ENCODE data around the gene PPP1R26.

The PPP1R26 gene

GRCh38 chr9:135516132-135516860 lies 36.7 kb downstream of the PPP1R26 start:
- no peak overlapping the region for H3K4me3 Mint-ChIP-seq

GRCh38 chr9:135517407-135517822 lies 37.8 kb downstream of the PPP1R26 start:
- H3K27ac Mint-ChIP-seq, result no peak overlapping the region
- no peak overlapping the region for H3K4me3 Mint-ChIP-seq
- no peak for ATAC-seq
- H3K9me3 Mint-ChIP-seq, result no peaks in the 10 kb centered on the region
- no peaks in the 10 kb centered on the region for H3K36me3 Mint-ChIP-seq
- no peaks in the 10 kb centered on the region for H3K4me1 Mint-ChIP-seq
- H3K27me3 Mint-ChIP-seq, result peaks cover 40% of the 10 kb centered on the region

More at GRCh38 chr9:135516132-135516860, 36.7 kb downstream of the PPP1R26 start:
- Mint-ChIP-seq H3K27ac (no peak overlapping the region), H3K36me3 (no peaks in the 10 kb centered on the region), H3K27me3 (peaks cover 29% of the 10 kb centered on the region), H3K9me3 (no peaks in the 10 kb centered on the region), H3K4me1 (no peaks in the 10 kb centered on the region)
- no peak for ATAC-seq

- Mint-ChIP-seq H3K9me3 (no peaks in the 10 kb centered on the region), H3K4me3 (no peak overlapping the region), H3K27me3 (peaks cover 38% of the 10 kb centered on the region), H3K27ac (no peak overlapping the region), H3K36me3 (no peaks in the 10 kb centered on the region), H3K4me1 (no peaks in the 10 kb centered on the region)
- ATAC-seq, result no peak
Observed at GRCh38 chr9:135519179-135519971, 39.8 kb downstream of the PPP1R26 start.

- no peaks in the 10 kb centered on the region for H3K4me1 Mint-ChIP-seq
- no peak within 1 kb of the TSS for H3K27ac Mint-ChIP-seq
- no peaks in the 10 kb centered on the region for H3K36me3 Mint-ChIP-seq
Observed at GRCh38 chr9:135520916-135521607, 41.5 kb downstream of the PPP1R26 start, which contains the start of gene LCN1. Gene LCN1 (plus strand): TSS chr9:135521440. CDS start chr9:135521498, 58 bp downstream.

GRCh38 chr9:135521608-135522095 lies 42.1 kb downstream of the PPP1R26 start:
- peaks cover 38% of the 10 kb centered on the region for H3K27me3 Mint-ChIP-seq
- H3K4me3 Mint-ChIP-seq, result no peak overlapping the region
- no peak for ATAC-seq
- H3K9me3 Mint-ChIP-seq, result no peaks in the 10 kb centered on the region
- H3K4me1 Mint-ChIP-seq, result no peaks in the 10 kb centered on the region
- no peaks in the 10 kb centered on the region for H3K36me3 Mint-ChIP-seq
- H3K27ac Mint-ChIP-seq, result no peak overlapping the region

More at GRCh38 chr9:135520916-135521607, 41.5 kb downstream of the PPP1R26 start, which contains the start of gene LCN1:
- H3K4me3 Mint-ChIP-seq, result no peak within 1 kb of the TSS
- H3K27me3 Mint-ChIP-seq, result peaks cover 38% of the 10 kb centered on the region
- no peak for ATAC-seq
- H3K9me3 Mint-ChIP-seq, result no peaks in the 10 kb centered on the region

- Mint-ChIP-seq H3K4me1 (no peaks in the 10 kb centered on the region), H3K27me3 (peaks cover 36% of the 10 kb centered on the region)
Observed at GRCh38 chr9:135522137-135522877, 42.7 kb downstream of the PPP1R26 start.

GRCh38 chr9:135522931-135523330 lies 43.3 kb downstream of the PPP1R26 start:
- peaks cover 30% of the 10 kb centered on the region for H3K27me3 Mint-ChIP-seq
- H3K4me1 Mint-ChIP-seq, result no peaks in the 10 kb centered on the region
- no peaks in the 10 kb centered on the region for H3K9me3 Mint-ChIP-seq
- H3K4me3 Mint-ChIP-seq, result no peak overlapping the region
- no peak overlapping the region for H3K27ac Mint-ChIP-seq
- H3K36me3 Mint-ChIP-seq, result no peaks in the 10 kb centered on the region
- ATAC-seq, result no peak

More at GRCh38 chr9:135522137-135522877, 42.7 kb downstream of the PPP1R26 start:
- Mint-ChIP-seq H3K9me3 (no peaks in the 10 kb centered on the region), H3K4me3 (no peak overlapping the region), H3K36me3 (no peaks in the 10 kb centered on the region), H3K27ac (no peak overlapping the region)
- ATAC-seq, result no peak

- Mint-ChIP-seq H3K4me3 (no peak overlapping the region), H3K9me3 (no peaks in the 10 kb centered on the region), H3K4me1 (no peaks in the 10 kb centered on the region), H3K27me3 (peaks cover 29% of the 10 kb centered on the region), H3K36me3 (no peaks in the 10 kb centered on the region), H3K27ac (no peak overlapping the region)
- ATAC-seq, result no peak
Observed at GRCh38 chr9:135523521-135524129, 44.0 kb downstream of the PPP1R26 start.

GRCh38 chr9:135524130-135524861 lies 44.7 kb downstream of the PPP1R26 start:
- Mint-ChIP-seq H3K36me3 (no peaks in the 10 kb centered on the region), H3K4me1 (no peaks in the 10 kb centered on the region), H3K27me3 (peaks cover 35% of the 10 kb centered on the region), H3K4me3 (no peak overlapping the region), H3K27ac (no peak overlapping the region), H3K9me3 (no peaks in the 10 kb centered on the region)
- ATAC-seq, result no peak

GRCh38 chr9:135525241-135526088 lies 45.9 kb downstream of the PPP1R26 start:
- H3K4me1 Mint-ChIP-seq, result no peaks in the 10 kb centered on the region

GRCh38 chr9:135526089-135526729 lies 46.6 kb downstream of the PPP1R26 start:
- no peak for ATAC-seq
- Mint-ChIP-seq H3K27me3 (peaks cover 43% of the 10 kb centered on the region), H3K4me1 (no peaks in the 10 kb centered on the region), H3K9me3 (no peaks in the 10 kb centered on the region), H3K27ac (no peak overlapping the region), H3K4me3 (no peak overlapping the region), H3K36me3 (no peaks in the 10 kb centered on the region)

More at GRCh38 chr9:135525241-135526088, 45.9 kb downstream of the PPP1R26 start:
- H3K9me3 Mint-ChIP-seq, result no peaks in the 10 kb centered on the region
- peaks cover 43% of the 10 kb centered on the region for H3K27me3 Mint-ChIP-seq
- ATAC-seq, result no peak
- no peak overlapping the region for H3K27ac Mint-ChIP-seq
- no peaks in the 10 kb centered on the region for H3K36me3 Mint-ChIP-seq
- H3K4me3 Mint-ChIP-seq, result no peak overlapping the region

GRCh38 chr9:135526730-135527571 lies 47.4 kb downstream of the PPP1R26 start:
- Mint-ChIP-seq H3K4me3 (no peak overlapping the region), H3K9me3 (no peaks in the 10 kb centered on the region), H3K4me1 (no peaks in the 10 kb centered on the region), H3K27ac (no peak overlapping the region), H3K36me3 (no peaks in the 10 kb centered on the region), H3K27me3 (peaks cover 43% of the 10 kb centered on the region)
- ATAC-seq, result no peak

Measured in stimulated activated memory B cell treated with anti-CD40 and anti-IgM and Interleukin-4, amounts not matched to agents 10 μg/mL and 1 μg/mL and 100 μg/mL, for 72 hours (primary cell).